GM23338 (cell line): ENCODE measurements around the gene UTP20. TPM values are rescaled to one million over a fixed set of nuclear protein-coding genes. Genes with fewer than 3 reads are reported as not detected.

Experiments
- ATAC-seq: fragments of 200-7000 bp; cut with Tn5 transposase; 3 replicates; pipeline ENCODE4 v1.9.1; 2020
- DNase-seq: peaks from one replicate; pipeline ENCODE4 v3.0.0-alpha.2; 2015; ENCODE audit warnings: low spot score
- H2AFZ ChIP-seq: fragments of 200-600 bp; sonication (generic); 2 replicates; pipeline ENCODE4 v1.8.0; 2016; ENCODE audit warnings: antibody characterized with exemption, mild to moderate bottlenecking, moderate library complexity
- H3F3A ChIP-seq: fragments of 200-600 bp; sonication (generic); replicated peaks from 2 replicates; pipeline ENCODE4 v1.8.0; 2017; ENCODE audit warnings: antibody characterized with exemption, mixed run types, low read depth
- H3K27ac ChIP-seq: fragments of 200-600 bp; sonication (generic); 2 replicates; pipeline ENCODE4 v1.6.1; 2016; ENCODE audit warnings: low read depth
- H3K27me3 ChIP-seq: fragments of 200-600 bp; sonication (generic); 2 replicates; pipeline ENCODE4 v1.8.0; 2016; ENCODE audit warnings: mild to moderate bottlenecking, mixed run types, moderate library complexity; ENCODE audit not compliant: insufficient read depth
- H3K36me3 ChIP-seq: fragments of 200-600 bp; sonication (generic); 2 replicates; pipeline ENCODE4 v1.8.0; 2016; ENCODE audit warnings: mild to moderate bottlenecking; ENCODE audit not compliant: insufficient read depth
- H3K4me1 ChIP-seq: fragments of 200-600 bp; sonication (generic); 2 replicates; pipeline ENCODE4 v1.8.0; 2016; ENCODE audit warnings: mild to moderate bottlenecking, moderate library complexity; ENCODE audit not compliant: insufficient read depth
- H3K4me2 ChIP-seq: fragments of 200-600 bp; sonication (generic); 2 replicates; pipeline ENCODE4 v1.7.1; 2017; ENCODE audit warnings: mixed run types
- H3K4me3 ChIP-seq: fragments of 200-600 bp; sonication (generic); 2 replicates; pipeline ENCODE4 v1.6.1; 2016; ENCODE audit warnings: mixed run types
- H3K79me2 ChIP-seq: fragments of 200-600 bp; sonication (generic); replicated peaks from 2 replicates; pipeline ENCODE4 v1.8.0; 2017; ENCODE audit warnings: mild to moderate bottlenecking; ENCODE audit not compliant: insufficient read depth
- H3K9me2 ChIP-seq: fragments of 200-600 bp; sonication (generic); 2 replicates; pipeline ENCODE4 v1.8.0; 2017; ENCODE audit not compliant: insufficient read depth
- H4K20me1 ChIP-seq: fragments of 200-600 bp; sonication (generic); replicated peaks from 2 replicates; pipeline ENCODE4 v1.8.0; 2017; ENCODE audit warnings: mild to moderate bottlenecking; ENCODE audit not compliant: insufficient read depth
- H3K27ac Mint-ChIP-seq: 2 replicates; pipeline ENCODE4 v1.8.0; 2020; ENCODE audit warnings: inconsistent platforms, mild to moderate bottlenecking, moderate library complexity, mixed read lengths
- H3K27me3 Mint-ChIP-seq: 3 replicates; pipeline ENCODE4 v1.8.0; 2022; ENCODE audit warnings: low read depth, mild to moderate bottlenecking, moderate library complexity, mixed read lengths, inconsistent platforms; ENCODE audit not compliant: insufficient read depth, poor library complexity
- H3K36me3 Mint-ChIP-seq: 3 replicates; pipeline ENCODE4 v1.8.0; 2021; ENCODE audit warnings: low read depth, mild to moderate bottlenecking, inconsistent platforms, moderate library complexity, mixed read lengths
- H3K4me1 Mint-ChIP-seq: 3 replicates; pipeline ENCODE4 v1.8.0; 2020; ENCODE audit warnings: mild to moderate bottlenecking, inconsistent platforms, mixed read lengths
- H3K4me3 Mint-ChIP-seq: 3 replicates; pipeline ENCODE4 v1.8.0; 2021; ENCODE audit warnings: moderate library complexity, mild to moderate bottlenecking, inconsistent platforms, mixed read lengths
- H3K9me3 Mint-ChIP-seq: 3 replicates; pipeline ENCODE4 v1.8.0; 2020; ENCODE audit warnings: moderate library complexity, mild to moderate bottlenecking, inconsistent platforms, mixed read lengths
- CREB1 ChIP-seq: fragments of 250-450 bp; sonication (Bioruptor Pico); IDR thresholded peaks from 2 replicates; pipeline ENCODE4 v1.5.0; 2020; ENCODE audit warnings: low read depth, mild to moderate bottlenecking, moderate library complexity
- ETS1 ChIP-seq: IDR thresholded peaks from 2 replicates; pipeline ENCODE4 v1.6.1; 2016; ENCODE audit warnings: antibody characterized with exemption
- EZH2 ChIP-seq: fragments of 200-600 bp; sonication (generic); IDR thresholded peaks from one replicate; pipeline ENCODE4 v1.8.0; 2017; ENCODE audit warnings: antibody characterized with exemption, mild to moderate bottlenecking, low read depth; ENCODE audit not compliant: unreplicated experiment
- EZH2phosphoT487 ChIP-seq: fragments of 200-600 bp; sonication (generic); IDR thresholded peaks from one replicate; pipeline ENCODE4 v1.8.1; 2018; ENCODE audit warnings: antibody characterized with exemption; ENCODE audit not compliant: unreplicated experiment
- JUNB ChIP-seq: IDR thresholded peaks from one replicate; pipeline ENCODE4 v1.6.1; 2016; ENCODE audit warnings: antibody characterized with exemption; ENCODE audit not compliant: unreplicated experiment
- NANOG ChIP-seq: IDR thresholded peaks from 2 replicates; pipeline ENCODE4 v1.6.1; 2016; ENCODE audit warnings: antibody characterized with exemption, borderline replicate concordance
- POLR2AphosphoS5 ChIP-seq: IDR thresholded peaks from 2 replicates; pipeline ENCODE4 v1.6.1; 2016; ENCODE audit warnings: antibody characterized with exemption, low read depth
- STAT1 ChIP-seq: IDR thresholded peaks from one replicate; pipeline ENCODE4 v1.6.1; 2016; ENCODE audit warnings: antibody characterized with exemption; ENCODE audit not compliant: unreplicated experiment
- ZNF114 ChIP-seq: fragments of 250-450 bp; sonication (Bioruptor Pico); IDR thresholded peaks from 2 replicates; pipeline ENCODE4 v1.5.0; 2020; ENCODE audit warnings: mild to moderate bottlenecking, moderate library complexity
- ZNF331 ChIP-seq: fragments of 250-450 bp; sonication (Bioruptor Pico); IDR thresholded peaks from 2 replicates; pipeline ENCODE4 v1.5.0; 2020; ENCODE audit warnings: low read depth, mild to moderate bottlenecking, moderate library complexity
- polyA plus RNA-seq: library from polyadenylated mRNA; unstranded; fragments of >200 nt; fragmentation: Nextera tagmentation; extraction: Ambion mirVana; gene quantifications from 2 replicates; pipeline ENCODE4 v1.2.1, GENCODE V29; 2016
- total RNA-seq: library from RNA; depleted of rRNA; stranded (reverse); fragments of >200 nt; shearing (Covaris generic); gene quantifications from 2 replicates; pipeline ENCODE4 v1.2.3, GENCODE V29; 2014
- TF ChIP-seq, protein P1 (sequence below): fragments of 250-450 bp; sonication (Bioruptor Pico); IDR thresholded peaks from 2 replicates; pipeline ENCODE4 v1.5.0; 2020; ENCODE audit warnings: mild to moderate bottlenecking, moderate library complexity
- TF ChIP-seq, protein P2 (sequence below): IDR thresholded peaks from one replicate; pipeline ENCODE4 v1.6.1; 2018; ENCODE audit warnings: antibody characterized with exemption; ENCODE audit not compliant: unreplicated experiment
- TF ChIP-seq, protein P3 (sequence below), 2 experiments: fragments of 200-600 bp in 1 of 2; sonication (generic) in 1 of 2; conservative IDR thresholded peaks; 2 replicates each; pipeline versions ENCODE4 v1.5.1 to v1.6.1; 2016 to 2017; ENCODE audit warnings: antibody characterized with exemption in 2 of 2, low read depth in 2 of 2, mild to moderate bottlenecking in 2 of 2, moderate library complexity in 1 of 2

UTP20 gene
- total and polyA plus RNA-seq, 2 experiments from 2014 or later: 13.1 to 59.6 TPM

DNA sequence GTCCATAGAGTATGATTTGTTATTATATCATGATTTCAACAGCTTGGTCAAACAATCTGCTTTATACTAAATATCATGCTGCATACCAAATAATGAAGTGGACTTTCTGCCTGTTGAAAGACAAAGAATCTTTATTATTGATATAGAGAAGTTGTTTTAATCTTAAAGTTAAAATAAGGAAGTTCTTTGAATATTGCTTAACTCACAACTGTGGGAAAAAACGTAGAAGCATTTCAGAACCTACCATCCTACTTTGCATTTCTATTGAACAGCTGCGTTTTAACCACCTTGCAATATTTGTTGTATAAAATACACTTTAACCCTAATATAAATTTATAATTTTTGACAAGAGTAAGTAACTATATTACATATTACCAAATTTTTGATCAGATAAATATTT lies 150.6 kb downstream of the UTP20 start:
- H3K36me3 ChIP-seq: no peaks in the 10 kb centered on the region
- no peak for ATAC-seq

More for the DNA sequence above, 150.6 kb downstream of the UTP20 start:
- Histone ChIP-seq H4K20me1 (no peaks in the 10 kb centered on the region; the same call in 1 of the 2 replicates), H3K79me2 (no peaks in the 10 kb centered on the region), H3F3A (no peaks in the 10 kb centered on the region), H3K4me1 (no peaks in the 10 kb centered on the region), H3K27me3 (no peaks in the 10 kb centered on the region), H2AFZ (no peak overlapping the region), H3K27ac (no peak overlapping the region), H3K4me3 (no peak overlapping the region), H3K9me2 (no peaks in the 10 kb centered on the region), H3K4me2 (no peak overlapping the region)
- H3K4me3 Mint-ChIP-seq: no peak overlapping the region
- no peaks in the 10 kb centered on the region for H3K9me3 Mint-ChIP-seq
- H3K36me3 Mint-ChIP-seq: no peaks in the 10 kb centered on the region
- no peak overlapping the region for H3K27ac Mint-ChIP-seq
- no peak for TF ChIP-seq POLR2AphosphoS5
- no peak for TF ChIP-seq EZH2
- TF ChIP-seq ZNF114: no peak
- TF ChIP-seq, protein P1, sequence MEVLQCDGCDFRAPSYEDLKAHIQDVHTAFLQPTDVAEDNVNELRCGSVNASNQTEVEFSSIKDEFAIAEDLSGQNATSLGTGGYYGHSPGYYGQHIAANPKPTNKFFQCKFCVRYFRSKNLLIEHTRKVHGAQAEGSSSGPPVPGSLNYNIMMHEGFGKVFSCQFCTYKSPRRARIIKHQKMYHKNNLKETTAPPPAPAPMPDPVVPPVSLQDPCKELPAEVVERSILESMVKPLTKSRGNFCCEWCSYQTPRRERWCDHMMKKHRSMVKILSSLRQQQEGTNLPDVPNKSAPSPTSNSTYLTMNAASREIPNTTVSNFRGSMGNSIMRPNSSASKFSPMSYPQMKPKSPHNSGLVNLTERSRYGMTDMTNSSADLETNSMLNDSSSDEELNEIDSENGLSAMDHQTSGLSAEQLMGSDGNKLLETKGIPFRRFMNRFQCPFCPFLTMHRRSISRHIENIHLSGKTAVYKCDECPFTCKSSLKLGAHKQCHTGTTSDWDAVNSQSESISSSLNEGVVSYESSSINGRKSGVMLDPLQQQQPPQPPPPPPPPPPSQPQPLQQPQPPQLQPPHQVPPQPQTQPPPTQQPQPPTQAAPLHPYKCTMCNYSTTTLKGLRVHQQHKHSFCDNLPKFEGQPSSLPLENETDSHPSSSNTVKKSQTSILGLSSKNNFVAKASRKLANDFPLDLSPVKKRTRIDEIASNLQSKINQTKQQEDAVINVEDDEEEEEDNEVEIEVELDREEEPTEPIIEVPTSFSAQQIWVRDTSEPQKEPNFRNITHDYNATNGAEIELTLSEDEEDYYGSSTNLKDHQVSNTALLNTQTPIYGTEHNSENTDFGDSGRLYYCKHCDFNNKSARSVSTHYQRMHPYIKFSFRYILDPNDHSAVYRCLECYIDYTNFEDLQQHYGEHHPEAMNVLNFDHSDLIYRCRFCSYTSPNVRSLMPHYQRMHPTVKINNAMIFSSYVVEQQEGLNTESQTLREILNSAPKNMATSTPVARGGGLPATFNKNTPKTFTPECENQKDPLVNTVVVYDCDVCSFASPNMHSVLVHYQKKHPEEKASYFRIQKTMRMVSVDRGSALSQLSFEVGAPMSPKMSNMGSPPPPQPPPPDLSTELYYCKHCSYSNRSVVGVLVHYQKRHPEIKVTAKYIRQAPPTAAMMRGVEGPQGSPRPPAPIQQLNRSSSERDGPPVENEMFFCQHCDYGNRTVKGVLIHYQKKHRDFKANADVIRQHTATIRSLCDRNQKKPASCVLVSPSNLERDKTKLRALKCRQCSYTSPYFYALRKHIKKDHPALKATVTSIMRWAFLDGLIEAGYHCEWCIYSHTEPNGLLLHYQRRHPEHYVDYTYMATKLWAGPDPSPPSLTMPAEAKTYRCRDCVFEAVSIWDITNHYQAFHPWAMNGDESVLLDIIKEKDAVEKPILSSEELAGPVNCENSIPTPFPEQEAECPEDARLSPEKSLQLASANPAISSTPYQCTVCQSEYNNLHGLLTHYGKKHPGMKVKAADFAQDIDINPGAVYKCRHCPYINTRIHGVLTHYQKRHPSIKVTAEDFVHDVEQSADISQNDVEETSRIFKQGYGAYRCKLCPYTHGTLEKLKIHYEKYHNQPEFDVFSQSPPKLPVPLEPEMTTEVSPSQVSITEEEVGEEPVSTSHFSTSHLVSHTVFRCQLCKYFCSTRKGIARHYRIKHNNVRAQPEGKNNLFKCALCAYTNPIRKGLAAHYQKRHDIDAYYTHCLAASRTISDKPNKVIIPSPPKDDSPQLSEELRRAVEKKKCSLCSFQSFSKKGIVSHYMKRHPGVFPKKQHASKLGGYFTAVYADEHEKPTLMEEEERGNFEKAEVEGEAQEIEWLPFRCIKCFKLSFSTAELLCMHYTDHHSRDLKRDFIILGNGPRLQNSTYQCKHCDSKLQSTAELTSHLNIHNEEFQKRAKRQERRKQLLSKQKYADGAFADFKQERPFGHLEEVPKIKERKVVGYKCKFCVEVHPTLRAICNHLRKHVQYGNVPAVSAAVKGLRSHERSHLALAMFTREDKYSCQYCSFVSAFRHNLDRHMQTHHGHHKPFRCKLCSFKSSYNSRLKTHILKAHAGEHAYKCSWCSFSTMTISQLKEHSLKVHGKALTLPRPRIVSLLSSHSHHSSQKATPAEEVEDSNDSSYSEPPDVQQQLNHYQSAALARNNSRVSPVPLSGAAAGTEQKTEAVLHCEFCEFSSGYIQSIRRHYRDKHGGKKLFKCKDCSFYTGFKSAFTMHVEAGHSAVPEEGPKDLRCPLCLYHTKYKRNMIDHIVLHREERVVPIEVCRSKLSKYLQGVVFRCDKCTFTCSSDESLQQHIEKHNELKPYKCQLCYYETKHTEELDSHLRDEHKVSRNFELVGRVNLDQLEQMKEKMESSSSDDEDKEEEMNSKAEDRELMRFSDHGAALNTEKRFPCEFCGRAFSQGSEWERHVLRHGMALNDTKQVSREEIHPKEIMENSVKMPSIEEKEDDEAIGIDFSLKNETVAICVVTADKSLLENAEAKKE (CRISPR knock-in tag): no peak
- no peak for TF ChIP-seq ETS1
- TF ChIP-seq EZH2phosphoT487: no peak
- TF ChIP-seq, protein P2, sequence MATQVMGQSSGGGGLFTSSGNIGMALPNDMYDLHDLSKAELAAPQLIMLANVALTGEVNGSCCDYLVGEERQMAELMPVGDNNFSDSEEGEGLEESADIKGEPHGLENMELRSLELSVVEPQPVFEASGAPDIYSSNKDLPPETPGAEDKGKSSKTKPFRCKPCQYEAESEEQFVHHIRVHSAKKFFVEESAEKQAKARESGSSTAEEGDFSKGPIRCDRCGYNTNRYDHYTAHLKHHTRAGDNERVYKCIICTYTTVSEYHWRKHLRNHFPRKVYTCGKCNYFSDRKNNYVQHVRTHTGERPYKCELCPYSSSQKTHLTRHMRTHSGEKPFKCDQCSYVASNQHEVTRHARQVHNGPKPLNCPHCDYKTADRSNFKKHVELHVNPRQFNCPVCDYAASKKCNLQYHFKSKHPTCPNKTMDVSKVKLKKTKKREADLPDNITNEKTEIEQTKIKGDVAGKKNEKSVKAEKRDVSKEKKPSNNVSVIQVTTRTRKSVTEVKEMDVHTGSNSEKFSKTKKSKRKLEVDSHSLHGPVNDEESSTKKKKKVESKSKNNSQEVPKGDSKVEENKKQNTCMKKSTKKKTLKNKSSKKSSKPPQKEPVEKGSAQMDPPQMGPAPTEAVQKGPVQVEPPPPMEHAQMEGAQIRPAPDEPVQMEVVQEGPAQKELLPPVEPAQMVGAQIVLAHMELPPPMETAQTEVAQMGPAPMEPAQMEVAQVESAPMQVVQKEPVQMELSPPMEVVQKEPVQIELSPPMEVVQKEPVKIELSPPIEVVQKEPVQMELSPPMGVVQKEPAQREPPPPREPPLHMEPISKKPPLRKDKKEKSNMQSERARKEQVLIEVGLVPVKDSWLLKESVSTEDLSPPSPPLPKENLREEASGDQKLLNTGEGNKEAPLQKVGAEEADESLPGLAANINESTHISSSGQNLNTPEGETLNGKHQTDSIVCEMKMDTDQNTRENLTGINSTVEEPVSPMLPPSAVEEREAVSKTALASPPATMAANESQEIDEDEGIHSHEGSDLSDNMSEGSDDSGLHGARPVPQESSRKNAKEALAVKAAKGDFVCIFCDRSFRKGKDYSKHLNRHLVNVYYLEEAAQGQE: no peak
- TF ChIP-seq, protein P3, sequence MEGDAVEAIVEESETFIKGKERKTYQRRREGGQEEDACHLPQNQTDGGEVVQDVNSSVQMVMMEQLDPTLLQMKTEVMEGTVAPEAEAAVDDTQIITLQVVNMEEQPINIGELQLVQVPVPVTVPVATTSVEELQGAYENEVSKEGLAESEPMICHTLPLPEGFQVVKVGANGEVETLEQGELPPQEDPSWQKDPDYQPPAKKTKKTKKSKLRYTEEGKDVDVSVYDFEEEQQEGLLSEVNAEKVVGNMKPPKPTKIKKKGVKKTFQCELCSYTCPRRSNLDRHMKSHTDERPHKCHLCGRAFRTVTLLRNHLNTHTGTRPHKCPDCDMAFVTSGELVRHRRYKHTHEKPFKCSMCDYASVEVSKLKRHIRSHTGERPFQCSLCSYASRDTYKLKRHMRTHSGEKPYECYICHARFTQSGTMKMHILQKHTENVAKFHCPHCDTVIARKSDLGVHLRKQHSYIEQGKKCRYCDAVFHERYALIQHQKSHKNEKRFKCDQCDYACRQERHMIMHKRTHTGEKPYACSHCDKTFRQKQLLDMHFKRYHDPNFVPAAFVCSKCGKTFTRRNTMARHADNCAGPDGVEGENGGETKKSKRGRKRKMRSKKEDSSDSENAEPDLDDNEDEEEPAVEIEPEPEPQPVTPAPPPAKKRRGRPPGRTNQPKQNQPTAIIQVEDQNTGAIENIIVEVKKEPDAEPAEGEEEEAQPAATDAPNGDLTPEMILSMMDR (conservative IDR thresholded peaks at IDR 0.05; ENCODE audit: low read depth in 2 of 2): no peak
- no peak for TF ChIP-seq STAT1
- no peak for TF ChIP-seq JUNB
- TF ChIP-seq CREB1 (CRISPR knock-in tag): no peak
- TF ChIP-seq NANOG: no peak
- no peak for TF ChIP-seq ZNF331 (CRISPR knock-in tag)
- no peak for DNase-seq
- no peaks in the 10 kb centered on the region for H3K4me1 Mint-ChIP-seq
- H3K27me3 Mint-ChIP-seq: no peaks in the 10 kb centered on the region
